Right cardiac atrium (tissue), 5 donors: Measurements from ENCODE around the gene KIAA1671. TPM values are rescaled to one million over a fixed set of nuclear protein-coding genes. Genes with fewer than 3 reads are reported as not detected.
"Not testable (repeated sequence)": the region's sequence is repeated elsewhere in the genome, so short reads cannot be mapped to it uniquely, and the experiment has no call there.

Experiments used
- ATAC-seq, 2 donors: fragments of 200-7000 bp; cut with Tn5 transposase; one replicate each; pipeline versions ENCODE4 v1.8.0 to v1.9.1; 2020; ENCODE audit warnings: moderate library complexity in 2 of 2, mild to moderate bottlenecking in 1 of 2
- DNase-seq, 3 donors: peaks; one replicate each; pipeline ENCODE4 v3.0.0-alpha.2; 2020
- H3K27ac ChIP-seq: one replicate; pipeline ENCODE4 v1.5.1; 2013; ENCODE audit warnings: mild to moderate bottlenecking, low read length, control low read depth, moderate library complexity
- H3K27me3 ChIP-seq: one replicate; pipeline ENCODE4 v1.6.1; 2013; ENCODE audit not compliant: control insufficient read depth, insufficient read depth
- H3K4me1 ChIP-seq: one replicate; pipeline ENCODE4 v1.6.1; 2013; ENCODE audit warnings: low read length; ENCODE audit not compliant: control insufficient read depth, insufficient read depth
- H3K4me3 ChIP-seq: one replicate; pipeline ENCODE4 v1.5.1; 2013; ENCODE audit warnings: low read length, control low read depth
- H3K9me3 ChIP-seq: one replicate; pipeline ENCODE4 v1.6.1; 2013; ENCODE audit warnings: low read length; ENCODE audit not compliant: control insufficient read depth
- WGBS: extraction: QIAGEN DNeasy Blood & Tissue Kit; methylation state at CpG from one replicate; pipeline ENCODE4 v1.1.7; 2013; 5-methylcytosine and 5-hydroxymethylcytosine counted together
- intact Hi-C, 4 donors: fragments of 100-400 bp; cut with DNase I; formaldehyde crosslinking; loops; one replicate each; pipeline versions ENCODE4 v1.11.0 to v1.14.0; 2022 to 2023
- polyA plus RNA-seq: library from polyadenylated mRNA; stranded (reverse); fragments of 200-250 nt; gene quantifications from one replicate; pipeline ENCODE4 v1.2.3, GENCODE V29; 2013
- total RNA-seq, 4 donors: library from RNA; stranded (reverse); fragmentation: NEBNext Ultra II Directional; extraction: Animal tissue kit (Norgen Biotek cat#: 25700); gene quantifications; one replicate each; pipeline ENCODE4 v1.2.1, GENCODE V29; 2021
- donor health status: healthy with polysubstance abuse.
- donor health status: DM: no; HTN: yes; CAD: no.
- donor health status: DM: no; HTN: no; CAD: no.
- donor health status: DM: no; HTN: yes; CAD: no; lungs with severe emphysema.
- donor health status: DM: yes; HTN: yes; CAD: no.

KIAA1671 gene
- total and polyA plus RNA-seq, 5 donors = 7.5 to 24.0 (median 19.9) TPM

GRCh38 chr22:25230760-25231159, 278.2 kb downstream of the KIAA1671 start:
- DNase-seq, intact Hi-C loops, H3K9me3 ChIP-seq, H3K4me3 ChIP-seq, ATAC-seq, H3K27ac ChIP-seq, H3K4me1 ChIP-seq, H3K27me3 ChIP-seq: not testable (repeated sequence)
- 75% methylated on average over 2 of the region's 2 CpGs for WGBS

- Histone ChIP-seq H3K27me3 (no peaks in the 10 kb centered on the region), H3K4me3 (no peak overlapping the region), H3K27ac (no peak overlapping the region), H3K9me3 (no peaks in the 10 kb centered on the region), H3K4me1 (no peaks in the 10 kb centered on the region)
- no peak for DNase-seq
- intact Hi-C loops = no loop called here
- 59% methylated on average over 5 of the region's 5 CpGs for WGBS
- no peak for ATAC-seq
Observed at GRCh38 chr22:25232301-25232700, 279.8 kb downstream of the KIAA1671 start.

GRCh38 chr22:25233706-25234105, 281.2 kb downstream of the KIAA1671 start:
- DNase-seq, H3K4me1 ChIP-seq, H3K9me3 ChIP-seq, ATAC-seq, intact Hi-C loops, H3K27ac ChIP-seq, H3K27me3 ChIP-seq, H3K4me3 ChIP-seq: not testable (repeated sequence)

- Histone ChIP-seq H3K9me3 (no peaks in the 10 kb centered on the region), H3K27ac (no peak overlapping the region), H3K4me3 (no peak overlapping the region), H3K4me1 (no peaks in the 10 kb centered on the region), H3K27me3 (no peaks in the 10 kb centered on the region)
- WGBS = 12% methylated on average over 30 of the region's 30 CpGs
- intact Hi-C loops = no loop called here
- peak; percentile 83 to 92 (median 87) for DNase-seq
- ATAC-seq = peak; percentile 91 to 95
Observed at GRCh38 chr22:25235547-25236290, 283.2 kb downstream of the KIAA1671 start.

GRCh38 chr22:25236417-25236816, 283.9 kb downstream of the KIAA1671 start:
- WGBS = 86% methylated on average over 6 of the region's 6 CpGs
- H3K27me3 ChIP-seq = no peaks in the 10 kb centered on the region
- intact Hi-C loops = no loop called here

GRCh38 chr22:25237503-25237902, 285.0 kb downstream of the KIAA1671 start:
- ATAC-seq = no peak
- no peaks in the 10 kb centered on the region for H3K9me3 ChIP-seq
- 75% methylated on average over 4 of the region's 4 CpGs for WGBS

More at GRCh38 chr22:25236417-25236816, 283.9 kb downstream of the KIAA1671 start:
- no peak for DNase-seq
- Histone ChIP-seq H3K9me3 (no peaks in the 10 kb centered on the region), H3K4me3 (no peak overlapping the region), H3K4me1 (no peaks in the 10 kb centered on the region), H3K27ac (no peak overlapping the region)
- no peak for ATAC-seq

GRCh38 chr22:25238058-25238457, 285.5 kb downstream of the KIAA1671 start:
- ATAC-seq, H3K4me3 ChIP-seq, H3K27me3 ChIP-seq, H3K27ac ChIP-seq, H3K9me3 ChIP-seq, H3K4me1 ChIP-seq, intact Hi-C loops, DNase-seq: not testable (repeated sequence)
- 63% methylated on average over 9 of the region's 9 CpGs for WGBS

More at GRCh38 chr22:25237503-25237902, 285.0 kb downstream of the KIAA1671 start:
- DNase-seq = no peak
- no peak overlapping the region for H3K27ac ChIP-seq
- H3K27me3 ChIP-seq = no peaks in the 10 kb centered on the region
- no peaks in the 10 kb centered on the region for H3K4me1 ChIP-seq
- no peak overlapping the region for H3K4me3 ChIP-seq
- intact Hi-C loops = no loop called here

Other genes starting within 250 kb of the KIAA1671 start
- not detected for gene PIWIL3, start 178.0 kb upstream of the KIAA1671 start, total RNA-seq
- gene PIWIL3, start 178.0 kb upstream of the KIAA1671 start, polyA plus RNA-seq = not detected
- gene SGSM1, start 146.5 kb upstream of the KIAA1671 start, total RNA-seq = 10 to 100 TPM; 16.0 to 47.5 (median 36.7) TPM
- gene SGSM1, start 146.5 kb upstream of the KIAA1671 start, polyA plus RNA-seq = 15.0 TPM
- not detected for gene LHFPL7, start 6.0 kb upstream of the KIAA1671 start, total RNA-seq
- gene LHFPL7, start 6.0 kb upstream of the KIAA1671 start, polyA plus RNA-seq = not detected
- gene CRYBB3, start 247.1 kb downstream of the KIAA1671 start, total RNA-seq = not detected
- gene CRYBB3, start 247.1 kb downstream of the KIAA1671 start, polyA plus RNA-seq = 0.11 TPM